Measurements from ENCODE around the gene PAM.

- TF ChIP-seq CTCF (IDR thresholded peaks at IDR 0.05; ENCODE audit: insufficient read depth, low read length) = no peak
- TF ChIP-seq POLR2AphosphoS5 (IDR thresholded peaks at IDR 0.05; ENCODE audit: low read depth) = no peak
- TF ChIP-seq GABPA (IDR thresholded peaks at IDR 0.05; ENCODE audit: low read depth) = no peak
- TF ChIP-seq, protein P1, sequence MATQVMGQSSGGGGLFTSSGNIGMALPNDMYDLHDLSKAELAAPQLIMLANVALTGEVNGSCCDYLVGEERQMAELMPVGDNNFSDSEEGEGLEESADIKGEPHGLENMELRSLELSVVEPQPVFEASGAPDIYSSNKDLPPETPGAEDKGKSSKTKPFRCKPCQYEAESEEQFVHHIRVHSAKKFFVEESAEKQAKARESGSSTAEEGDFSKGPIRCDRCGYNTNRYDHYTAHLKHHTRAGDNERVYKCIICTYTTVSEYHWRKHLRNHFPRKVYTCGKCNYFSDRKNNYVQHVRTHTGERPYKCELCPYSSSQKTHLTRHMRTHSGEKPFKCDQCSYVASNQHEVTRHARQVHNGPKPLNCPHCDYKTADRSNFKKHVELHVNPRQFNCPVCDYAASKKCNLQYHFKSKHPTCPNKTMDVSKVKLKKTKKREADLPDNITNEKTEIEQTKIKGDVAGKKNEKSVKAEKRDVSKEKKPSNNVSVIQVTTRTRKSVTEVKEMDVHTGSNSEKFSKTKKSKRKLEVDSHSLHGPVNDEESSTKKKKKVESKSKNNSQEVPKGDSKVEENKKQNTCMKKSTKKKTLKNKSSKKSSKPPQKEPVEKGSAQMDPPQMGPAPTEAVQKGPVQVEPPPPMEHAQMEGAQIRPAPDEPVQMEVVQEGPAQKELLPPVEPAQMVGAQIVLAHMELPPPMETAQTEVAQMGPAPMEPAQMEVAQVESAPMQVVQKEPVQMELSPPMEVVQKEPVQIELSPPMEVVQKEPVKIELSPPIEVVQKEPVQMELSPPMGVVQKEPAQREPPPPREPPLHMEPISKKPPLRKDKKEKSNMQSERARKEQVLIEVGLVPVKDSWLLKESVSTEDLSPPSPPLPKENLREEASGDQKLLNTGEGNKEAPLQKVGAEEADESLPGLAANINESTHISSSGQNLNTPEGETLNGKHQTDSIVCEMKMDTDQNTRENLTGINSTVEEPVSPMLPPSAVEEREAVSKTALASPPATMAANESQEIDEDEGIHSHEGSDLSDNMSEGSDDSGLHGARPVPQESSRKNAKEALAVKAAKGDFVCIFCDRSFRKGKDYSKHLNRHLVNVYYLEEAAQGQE (IDR thresholded peaks at IDR 0.05; ENCODE audit: insufficient replicate concordance, low read depth) = no peak
Observed at GRCh38 chr5:102958481-102959011, 203.4 kb downstream of the PAM start.
